ENCODE results near the gene DUSP14. TPM values are rescaled to one million over a fixed set of nuclear protein-coding genes. Genes with fewer than 3 reads are reported as not detected.
A peak's percentile ranks its signal among the peaks of the same experiment; 100 is the strongest.

Gene DUSP14
- total and polyA plus RNA-seq, 2 of the 13 experiments (the other 11 are each of a cell fraction or from before 2014, with no cell fraction given) = 33.5 to 39.8 TPM

DNA sequence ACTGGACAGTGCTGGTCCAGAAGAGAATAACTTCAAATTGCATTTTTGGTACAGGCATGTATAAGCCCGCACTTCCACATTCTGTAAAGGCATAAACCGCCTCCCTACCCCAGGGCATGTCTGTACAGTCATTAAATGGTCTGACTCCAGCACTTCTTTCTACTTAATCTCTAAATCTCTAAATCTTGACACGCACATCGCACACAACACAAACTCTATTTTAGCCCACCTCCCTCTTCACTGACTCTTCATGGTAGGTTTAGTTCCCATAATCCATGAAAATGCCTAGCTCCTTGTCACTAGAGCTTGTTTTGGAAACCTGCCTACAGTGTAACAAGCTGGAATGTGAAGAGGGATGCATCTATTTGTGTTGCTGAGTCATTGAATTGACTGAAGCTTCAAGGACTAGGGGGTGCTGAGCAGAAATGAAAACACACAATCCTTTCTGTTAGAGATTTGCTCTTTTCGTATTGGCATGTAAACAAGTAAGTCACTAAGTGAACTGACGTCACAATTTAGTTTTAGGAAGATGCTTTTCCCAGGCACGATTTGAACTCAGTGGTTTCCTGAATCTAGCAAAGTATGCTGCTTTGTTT lies 1.6 kb upstream of the DUSP14 start (continued):
- TF ChIP-seq, protein P1, sequence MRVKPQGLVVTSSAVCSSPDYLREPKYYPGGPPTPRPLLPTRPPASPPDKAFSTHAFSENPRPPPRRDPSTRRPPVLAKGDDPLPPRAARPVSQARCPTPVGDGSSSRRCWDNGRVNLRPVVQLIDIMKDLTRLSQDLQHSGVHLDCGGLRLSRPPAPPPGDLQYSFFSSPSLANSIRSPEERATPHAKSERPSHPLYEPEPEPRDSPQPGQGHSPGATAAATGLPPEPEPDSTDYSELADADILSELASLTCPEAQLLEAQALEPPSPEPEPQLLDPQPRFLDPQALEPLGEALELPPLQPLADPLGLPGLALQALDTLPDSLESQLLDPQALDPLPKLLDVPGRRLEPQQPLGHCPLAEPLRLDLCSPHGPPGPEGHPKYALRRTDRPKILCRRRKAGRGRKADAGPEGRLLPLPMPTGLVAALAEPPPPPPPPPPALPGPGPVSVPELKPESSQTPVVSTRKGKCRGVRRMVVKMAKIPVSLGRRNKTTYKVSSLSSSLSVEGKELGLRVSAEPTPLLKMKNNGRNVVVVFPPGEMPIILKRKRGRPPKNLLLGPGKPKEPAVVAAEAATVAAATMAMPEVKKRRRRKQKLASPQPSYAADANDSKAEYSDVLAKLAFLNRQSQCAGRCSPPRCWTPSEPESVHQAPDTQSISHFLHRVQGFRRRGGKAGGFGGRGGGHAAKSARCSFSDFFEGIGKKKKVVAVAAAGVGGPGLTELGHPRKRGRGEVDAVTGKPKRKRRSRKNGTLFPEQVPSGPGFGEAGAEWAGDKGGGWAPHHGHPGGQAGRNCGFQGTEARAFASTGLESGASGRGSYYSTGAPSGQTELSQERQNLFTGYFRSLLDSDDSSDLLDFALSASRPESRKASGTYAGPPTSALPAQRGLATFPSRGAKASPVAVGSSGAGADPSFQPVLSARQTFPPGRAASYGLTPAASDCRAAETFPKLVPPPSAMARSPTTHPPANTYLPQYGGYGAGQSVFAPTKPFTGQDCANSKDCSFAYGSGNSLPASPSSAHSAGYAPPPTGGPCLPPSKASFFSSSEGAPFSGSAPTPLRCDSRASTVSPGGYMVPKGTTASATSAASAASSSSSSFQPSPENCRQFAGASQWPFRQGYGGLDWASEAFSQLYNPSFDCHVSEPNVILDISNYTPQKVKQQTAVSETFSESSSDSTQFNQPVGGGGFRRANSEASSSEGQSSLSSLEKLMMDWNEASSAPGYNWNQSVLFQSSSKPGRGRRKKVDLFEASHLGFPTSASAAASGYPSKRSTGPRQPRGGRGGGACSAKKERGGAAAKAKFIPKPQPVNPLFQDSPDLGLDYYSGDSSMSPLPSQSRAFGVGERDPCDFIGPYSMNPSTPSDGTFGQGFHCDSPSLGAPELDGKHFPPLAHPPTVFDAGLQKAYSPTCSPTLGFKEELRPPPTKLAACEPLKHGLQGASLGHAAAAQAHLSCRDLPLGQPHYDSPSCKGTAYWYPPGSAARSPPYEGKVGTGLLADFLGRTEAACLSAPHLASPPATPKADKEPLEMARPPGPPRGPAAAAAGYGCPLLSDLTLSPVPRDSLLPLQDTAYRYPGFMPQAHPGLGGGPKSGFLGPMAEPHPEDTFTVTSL (CRISPR knock-in tag; IDR thresholded peaks at IDR 0.05; ENCODE audit: borderline replicate concordance) = peak; percentile 52; the same call in 1 of the 2 replicates
- TF ChIP-seq JUNB (CRISPR knock-in tag; IDR thresholded peaks at IDR 0.05; ENCODE audit: borderline replicate concordance) = peak; percentile 89
- TF ChIP-seq CREB1 (IDR thresholded peaks at IDR 0.05) = peak; percentile 99
- peak; percentile 92 for TF ChIP-seq CREB1 (CRISPR knock-in tag; IDR thresholded peaks at IDR 0.05)
- no peak for TF ChIP-seq SOX6 (IDR thresholded peaks at IDR 0.05)
- peak; percentile 43 for TF ChIP-seq SOX6 (CRISPR knock-in tag; IDR thresholded peaks at IDR 0.05)
- TF ChIP-seq HMGXB3 (CRISPR knock-in tag; IDR thresholded peaks at IDR 0.05; ENCODE audit: borderline replicate concordance) = 0 out of 2 replicates have a peak, but pooled peaks have one; percentile 12
- peak; percentile 60 for TF ChIP-seq PATZ1 (CRISPR knock-in tag; IDR thresholded peaks at IDR 0.05)
- TF ChIP-seq CBFB (CRISPR knock-in tag; IDR thresholded peaks at IDR 0.05) = 0 out of 2 replicates have a peak, but pooled peaks have one; percentile 48
- peak; percentile 40; the same call in 1 of the 2 replicates for TF ChIP-seq RARA (CRISPR knock-in tag; IDR thresholded peaks at IDR 0.05)
- TF ChIP-seq TEAD3 (CRISPR knock-in tag; optimal IDR thresholded peaks at IDR 0.05; ENCODE audit: borderline replicate concordance) = peak; percentile 99
- TF ChIP-seq ZBTB20 (CRISPR knock-in tag; IDR thresholded peaks at IDR 0.05; ENCODE audit: borderline replicate concordance, low read depth) = peak; percentile 9; the same call in 1 of the 2 replicates
- TF ChIP-seq HOXA3 (CRISPR knock-in tag; IDR thresholded peaks at IDR 0.05) = peak; percentile 58; the same call in 1 of the 2 replicates
- no peak for TF ChIP-seq ARHGAP35 (CRISPR knock-in tag; IDR thresholded peaks at IDR 0.05; ENCODE audit: borderline replicate concordance)
- TF ChIP-seq ZNF619 (CRISPR knock-in tag; IDR thresholded peaks at IDR 0.05) = no peak
- TF ChIP-seq ETV5 (CRISPR knock-in tag; IDR thresholded peaks at IDR 0.05; ENCODE audit: borderline replicate concordance) = peak; percentile 48; the same call in 1 of the 2 replicates
- no peak for TF ChIP-seq NCOR1 (IDR thresholded peaks at IDR 0.05; ENCODE audit: borderline replicate concordance, low read length)
- peak; percentile 62; the same call in 1 of the 2 replicates for TF ChIP-seq PHF21A (CRISPR knock-in tag; IDR thresholded peaks at IDR 0.05)

Data from HepG2 (cell line).